Activated naive CD8-positive, alpha-beta T cell treated with anti-CD3 and anti-CD28 coated beads for 36 hours (primary cell): ENCODE results near the gene HDHD3. TPM values are rescaled to one million over a fixed set of nuclear protein-coding genes. Genes with fewer than 3 reads are reported as not detected.

Experiments used
- DNase-seq: peaks from one replicate; pipeline ENCODE4 v3.0.0; 2021
- H3K27ac Mint-ChIP-seq: one replicate; pipeline ENCODE4 v1.8.0; 2022; ENCODE audit warnings: mild to moderate bottlenecking, moderate library complexity, mixed read lengths
- H3K27me3 Mint-ChIP-seq: one replicate; pipeline ENCODE4 v1.8.0; 2022; ENCODE audit warnings: mild to moderate bottlenecking, mixed read lengths
- H3K36me3 Mint-ChIP-seq: one replicate; pipeline ENCODE4 v1.8.0; 2021; ENCODE audit warnings: mild to moderate bottlenecking, mixed read lengths
- H3K4me1 Mint-ChIP-seq: one replicate; pipeline ENCODE4 v1.8.0; 2021; ENCODE audit warnings: mixed read lengths
- H3K4me3 Mint-ChIP-seq: one replicate; pipeline ENCODE4 v1.8.0; 2022; ENCODE audit warnings: mild to moderate bottlenecking, moderate library complexity, mixed read lengths
- H3K9me3 Mint-ChIP-seq: one replicate; pipeline ENCODE4 v1.8.0; 2022; ENCODE audit warnings: mixed read lengths
- total RNA-seq, 2 experiments: library from RNA; stranded (reverse); gene quantifications; one replicate each; pipeline ENCODE4 v1.2.3, GENCODE V29; 2021

Gene HDHD3
- total RNA-seq, 2 experiments from 2014 or later = 12.2 to 14.4 TPM

DNA sequence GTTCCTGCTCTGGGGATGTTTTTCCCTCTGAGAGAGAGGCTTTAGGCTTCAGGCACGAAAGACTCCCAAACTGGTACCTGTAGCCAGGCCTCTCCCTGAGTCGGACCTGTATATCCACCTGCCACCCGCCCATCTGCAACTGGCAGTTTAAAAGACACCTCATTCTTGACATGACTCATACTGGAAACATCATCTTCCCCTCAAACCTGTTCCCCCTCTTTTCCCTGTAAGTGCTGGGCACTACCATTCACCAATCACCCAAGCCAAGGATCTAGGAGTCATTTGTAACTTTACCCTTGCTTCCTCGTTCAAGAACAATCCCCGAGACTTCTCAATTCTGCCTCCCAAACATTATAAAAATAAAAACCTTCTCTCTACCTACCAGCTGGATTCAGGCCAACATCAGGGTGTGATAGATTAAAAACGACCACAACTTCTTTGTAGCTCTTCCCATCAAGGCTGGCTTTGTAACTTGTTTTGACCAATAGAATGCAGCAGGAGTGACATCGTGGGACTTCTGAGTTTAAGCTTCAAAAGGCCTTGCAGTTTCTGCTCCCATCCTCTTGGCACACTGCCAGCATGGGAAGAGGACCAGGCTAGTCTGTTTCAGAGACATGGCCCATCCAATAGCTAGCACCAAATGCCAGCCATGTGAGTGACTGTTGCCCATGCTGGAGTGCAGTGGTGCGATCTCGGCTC, 34.9 kb downstream of the HDHD3 start:
- Mint-ChIP-seq H3K4me1 (peaks cover 47% of the 10 kb centered on the region), H3K9me3 (peaks cover 2% of the 10 kb centered on the region), H3K27me3 (peaks cover 6% of the 10 kb centered on the region), H3K36me3 (no peaks in the 10 kb centered on the region), H3K27ac (peak overlapping the region; percentile 69), H3K4me3 (peak overlapping the region; percentile 27)
- peak; percentile 39 for DNase-seq

DNA sequence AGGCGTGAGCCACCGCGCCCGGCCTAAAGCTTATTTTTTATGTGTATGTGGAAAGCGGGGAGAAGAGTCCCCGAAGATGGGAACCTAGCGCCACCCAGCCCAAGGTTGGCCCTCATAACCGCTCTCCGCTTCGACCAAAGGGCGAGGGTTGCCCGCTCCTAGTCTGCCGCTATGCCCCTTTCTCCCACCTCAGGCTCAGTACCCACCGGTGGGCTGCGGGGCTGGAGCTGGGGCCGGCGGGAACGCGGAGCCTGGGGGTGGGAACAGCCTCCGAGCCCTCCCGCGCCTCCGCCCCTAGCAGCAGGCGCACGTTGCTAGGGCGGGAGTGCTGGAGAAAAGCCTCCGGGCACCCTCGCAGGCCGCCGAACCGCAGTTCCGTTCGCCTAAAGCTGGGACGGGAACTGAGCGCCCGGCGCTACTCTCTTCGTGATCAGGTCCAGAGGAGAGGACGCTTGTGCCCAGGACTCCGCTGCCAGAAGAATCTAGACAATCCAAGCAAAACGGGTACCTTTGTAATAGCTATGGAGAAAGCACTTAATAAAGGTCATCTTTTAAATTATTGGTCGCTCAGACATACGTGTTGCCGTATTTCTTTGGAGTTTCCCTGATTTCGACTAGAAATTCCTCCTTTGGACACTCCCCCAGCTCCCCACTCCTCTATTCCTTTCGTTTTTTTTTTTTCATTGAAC, 36.6 kb downstream of the HDHD3 start, which contains the start of gene WDR31:
WDR31 (minus strand) TSS at position 265 of the 689 bp plus-strand sequence. CDS start 8,253 bp downstream, outside the sequence.
- H3K9me3 Mint-ChIP-seq = peaks cover 2% of the 10 kb centered on the region
- H3K27ac Mint-ChIP-seq = peak within 1 kb of the TSS; percentile 65
- H3K36me3 Mint-ChIP-seq = no peaks in the 10 kb centered on the region
- peak within 1 kb of the TSS; percentile 87 for H3K4me3 Mint-ChIP-seq
- peaks cover 38% of the 10 kb centered on the region for H3K4me1 Mint-ChIP-seq
- DNase-seq = peak; percentile 86
- H3K27me3 Mint-ChIP-seq = peaks cover 6% of the 10 kb centered on the region

DNA sequence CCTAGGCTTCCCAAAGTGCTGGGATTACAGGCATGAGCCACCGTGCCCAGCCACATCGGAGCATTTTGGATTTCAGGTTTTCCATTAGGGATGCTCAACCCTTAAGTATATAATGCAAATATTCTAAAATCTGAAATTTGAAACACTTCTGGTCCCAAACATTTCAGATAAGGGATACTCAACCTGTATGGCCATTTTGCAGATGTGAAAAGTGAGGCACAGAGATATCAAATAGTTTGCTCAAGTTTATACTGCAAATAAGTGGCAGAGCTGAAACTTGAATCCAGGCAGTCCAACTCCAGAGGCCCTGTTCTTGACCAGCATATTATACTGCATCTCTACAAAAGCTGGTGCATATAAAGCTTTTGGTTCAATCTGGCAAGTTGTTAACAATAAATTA, 39.1 kb downstream of the HDHD3 start:
- DNase-seq = no peak
- Mint-ChIP-seq H3K27me3 (peaks cover 6% of the 10 kb centered on the region), H3K36me3 (no peaks in the 10 kb centered on the region), H3K27ac (no peak overlapping the region), H3K4me3 (no peak overlapping the region), H3K4me1 (peaks cover 25% of the 10 kb centered on the region), H3K9me3 (peaks cover 2% of the 10 kb centered on the region)

DNA sequence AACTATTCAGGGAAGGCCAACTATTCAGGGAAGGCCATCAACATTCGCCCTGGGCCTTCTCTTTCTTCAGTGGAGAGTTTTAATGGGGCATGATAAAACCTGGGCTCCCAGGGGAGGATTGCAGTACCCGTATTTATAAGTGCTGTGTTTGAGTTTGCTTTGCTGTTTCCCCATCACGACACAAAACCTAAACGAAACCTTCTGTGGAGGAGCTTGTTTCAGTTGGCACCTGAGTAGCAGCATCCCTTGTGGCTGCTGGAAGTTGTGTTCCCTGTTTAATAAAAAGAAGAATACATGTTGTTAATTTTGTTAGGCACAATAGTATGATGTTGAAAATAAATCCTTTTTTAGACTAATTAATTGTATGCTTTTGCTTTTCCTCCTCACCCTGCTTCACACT, 45.0 kb downstream of the HDHD3 start:
- no peaks in the 10 kb centered on the region for H3K4me1 Mint-ChIP-seq

DNA sequence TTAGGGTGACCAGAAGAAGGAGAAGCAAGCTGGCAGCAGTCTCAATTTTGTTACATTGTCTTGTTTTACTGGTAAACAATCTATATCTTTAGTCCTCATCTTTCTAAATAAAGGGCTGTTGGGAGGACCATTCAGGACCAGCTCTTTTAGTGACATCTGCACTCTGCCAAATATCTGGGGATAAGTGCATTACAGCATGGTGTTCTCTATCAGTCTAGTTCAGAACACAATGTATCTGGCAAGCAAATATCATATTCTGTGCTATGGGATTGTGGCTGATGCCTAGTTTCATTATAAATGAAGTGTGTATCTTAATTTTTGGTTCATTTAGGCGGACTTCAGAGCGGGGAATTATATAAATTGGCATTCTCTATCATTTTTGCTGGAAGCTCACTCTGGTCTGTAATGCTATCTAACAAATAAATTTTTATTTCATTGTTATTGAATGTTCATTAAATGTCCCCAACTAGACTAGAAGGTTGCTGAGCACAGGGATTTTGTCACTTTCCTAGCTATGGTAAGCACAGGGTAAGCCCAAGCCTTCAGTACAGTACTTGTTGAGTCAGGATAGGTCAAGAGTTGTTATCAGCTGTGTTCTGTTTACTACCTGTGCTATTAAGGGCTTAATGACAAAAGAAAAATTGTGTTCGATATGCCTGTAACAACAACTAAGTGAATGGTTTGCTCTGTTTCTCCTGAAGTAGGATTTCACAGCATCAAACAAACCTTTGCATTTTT, 48.6 kb downstream of the HDHD3 start:
- Mint-ChIP-seq H3K36me3 (no peaks in the 10 kb centered on the region), H3K4me3 (no peak overlapping the region), H3K4me1 (no peaks in the 10 kb centered on the region), H3K9me3 (no peaks in the 10 kb centered on the region), H3K27me3 (no peaks in the 10 kb centered on the region), H3K27ac (no peak overlapping the region)
- DNase-seq = no peak

More for the DNA sequence above, 45.0 kb downstream of the HDHD3 start:
- no peak for DNase-seq
- no peak overlapping the region for H3K4me3 Mint-ChIP-seq
- no peaks in the 10 kb centered on the region for H3K36me3 Mint-ChIP-seq
- no peak overlapping the region for H3K27ac Mint-ChIP-seq
- H3K27me3 Mint-ChIP-seq = no peaks in the 10 kb centered on the region
- H3K9me3 Mint-ChIP-seq = no peaks in the 10 kb centered on the region

DNA sequence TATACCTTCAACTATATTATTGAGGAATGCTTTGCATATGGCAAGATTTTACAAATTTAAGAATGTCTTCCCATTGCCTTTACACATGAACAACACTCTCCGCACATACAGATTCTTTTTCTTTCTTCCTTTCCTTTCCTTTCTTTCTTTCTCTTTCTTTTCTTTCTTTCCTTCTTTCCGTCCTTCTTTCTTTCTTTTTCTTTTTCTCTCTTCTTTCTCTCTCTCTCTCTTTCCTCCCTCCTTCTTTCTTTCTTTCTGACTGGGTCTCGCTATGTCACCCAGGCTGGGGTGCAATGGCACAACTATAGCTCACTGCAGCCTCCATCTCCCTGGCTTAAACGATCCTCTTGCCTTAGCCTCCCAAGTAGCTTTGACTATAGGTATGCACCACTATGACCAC, 50.6 kb downstream of the HDHD3 start:
- H3K36me3 Mint-ChIP-seq = no peaks in the 10 kb centered on the region
- no peaks in the 10 kb centered on the region for H3K4me1 Mint-ChIP-seq
- H3K9me3 Mint-ChIP-seq = no peaks in the 10 kb centered on the region
- no peak overlapping the region for H3K4me3 Mint-ChIP-seq
- no peak overlapping the region for H3K27ac Mint-ChIP-seq
- DNase-seq = no peak
- no peaks in the 10 kb centered on the region for H3K27me3 Mint-ChIP-seq

Other genes with a start within 250 kb of the HDHD3 start
- 1 to 10 TPM; 3.2 to 3.4 TPM for gene SLC31A2, start 226.0 kb downstream of the HDHD3 start, total RNA-seq
- gene FKBP15, start 155.7 kb downstream of the HDHD3 start, total RNA-seq = 10 to 100 TPM; 28.4 to 28.5 TPM
- gene SLC31A1, start 155.4 kb downstream of the HDHD3 start, total RNA-seq = 10 to 100 TPM; 16.7 to 16.8 TPM
- 10 to 100 TPM; 35.1 to 41.8 TPM for gene CDC26, start 101.4 kb downstream of the HDHD3 start, total RNA-seq
- gene PRPF4, start 101.3 kb downstream of the HDHD3 start, total RNA-seq = 10 to 100 TPM; 65.9 to 66.3 TPM
- not detected for gene RNF183, start 73.6 kb downstream of the HDHD3 start, total RNA-seq
- 1 to 10 TPM; 2.4 to 2.9 TPM for gene WDR31, start 36.7 kb downstream of the HDHD3 start, total RNA-seq
- 10 to 100 TPM; 11.7 to 12.2 TPM for gene BSPRY, start 27.4 kb downstream of the HDHD3 start, total RNA-seq
- gene ALAD, start 24.3 kb upstream of the HDHD3 start, total RNA-seq = 10 to 100 TPM; 12.9 to 14.9 TPM
- gene POLE3, start 33.7 kb upstream of the HDHD3 start, total RNA-seq = 10 to 100 TPM; 94.2 to 97.8 TPM
- gene C9orf43, start 33.8 kb upstream of the HDHD3 start, total RNA-seq = 1 to 10 TPM in 1 of 2 experiments, under 1 TPM in 1; 0.99 to 1.0 TPM
- 10 to 100 TPM; 61.7 to 65.0 TPM for gene RGS3, start 86.7 kb upstream of the HDHD3 start, total RNA-seq